DMS53 (cell line): ENCODE results near the gene RFX5.

Experiments used
- DNase-seq: peaks from one replicate; lab custom pipeline; 2025; lab: John Stamatoyannopoulos, UW

RFX5 gene

DNA sequence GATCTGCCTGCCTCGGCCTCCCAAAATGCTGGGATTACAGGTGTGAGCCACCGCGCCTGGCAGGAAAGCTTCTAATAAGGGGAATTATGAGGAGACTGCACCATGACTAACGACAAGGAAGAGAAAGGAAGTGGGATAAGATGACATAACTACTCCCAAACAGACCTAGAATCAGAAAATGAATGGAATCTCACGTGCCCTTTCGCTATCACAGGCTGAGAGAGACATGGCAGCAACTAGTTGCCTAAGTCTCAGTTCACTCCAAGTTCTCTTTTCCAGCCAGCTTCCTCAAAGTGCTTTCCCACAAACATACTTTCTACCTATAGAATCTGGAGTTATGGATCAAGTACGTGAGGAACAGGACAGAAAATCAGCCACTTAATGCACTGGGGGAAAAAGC lies 21.8 kb downstream of the RFX5 start:
- no peak for DNase-seq

DNA sequence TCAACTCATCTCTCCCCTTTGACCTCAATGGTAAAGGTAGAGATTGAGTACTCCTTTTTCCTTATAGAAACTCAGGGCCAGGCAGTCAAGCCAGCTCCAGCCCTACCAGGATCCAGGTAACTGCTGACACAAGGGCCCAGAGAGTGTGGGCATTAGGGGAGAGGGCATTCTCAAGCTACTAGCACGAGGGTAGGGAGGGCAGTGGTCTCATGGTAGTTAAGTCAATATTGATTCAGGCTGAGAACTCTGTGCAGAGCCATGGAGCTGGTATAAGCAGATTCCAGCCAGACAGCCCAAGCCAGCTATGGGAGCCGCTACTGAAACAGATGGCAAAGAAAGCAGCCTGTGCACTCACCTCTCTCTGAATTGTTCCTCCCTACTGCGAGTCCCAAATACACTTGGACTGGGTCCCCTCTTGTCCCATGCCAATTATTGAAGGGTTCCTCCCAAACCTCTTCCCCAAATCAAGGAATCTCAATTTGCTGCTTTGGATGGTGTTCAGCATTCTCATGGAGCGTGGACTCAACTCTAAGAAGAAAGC lies 22.6 kb downstream of the RFX5 start:
- no peak for DNase-seq

DNA sequence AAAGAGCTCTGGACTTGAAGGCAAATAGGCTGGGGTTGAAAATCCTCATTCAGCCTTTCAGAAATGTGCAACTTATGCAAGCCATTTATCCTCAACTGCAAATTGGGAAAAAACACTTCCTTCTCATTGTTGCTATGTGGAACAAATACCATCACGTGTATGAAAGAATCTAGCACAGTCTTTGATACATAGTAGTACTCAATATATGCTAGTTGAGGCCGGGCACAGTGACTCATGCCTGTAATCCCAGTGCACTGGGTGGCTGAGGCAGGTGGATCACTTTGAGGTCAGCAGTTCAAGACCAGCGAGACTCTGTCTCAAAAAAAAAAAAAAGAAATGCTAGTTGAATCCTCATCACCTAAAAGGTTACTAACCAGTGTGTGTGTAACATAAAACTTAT lies 28.1 kb downstream of the RFX5 start:
- DNase-seq = no peak

DNA sequence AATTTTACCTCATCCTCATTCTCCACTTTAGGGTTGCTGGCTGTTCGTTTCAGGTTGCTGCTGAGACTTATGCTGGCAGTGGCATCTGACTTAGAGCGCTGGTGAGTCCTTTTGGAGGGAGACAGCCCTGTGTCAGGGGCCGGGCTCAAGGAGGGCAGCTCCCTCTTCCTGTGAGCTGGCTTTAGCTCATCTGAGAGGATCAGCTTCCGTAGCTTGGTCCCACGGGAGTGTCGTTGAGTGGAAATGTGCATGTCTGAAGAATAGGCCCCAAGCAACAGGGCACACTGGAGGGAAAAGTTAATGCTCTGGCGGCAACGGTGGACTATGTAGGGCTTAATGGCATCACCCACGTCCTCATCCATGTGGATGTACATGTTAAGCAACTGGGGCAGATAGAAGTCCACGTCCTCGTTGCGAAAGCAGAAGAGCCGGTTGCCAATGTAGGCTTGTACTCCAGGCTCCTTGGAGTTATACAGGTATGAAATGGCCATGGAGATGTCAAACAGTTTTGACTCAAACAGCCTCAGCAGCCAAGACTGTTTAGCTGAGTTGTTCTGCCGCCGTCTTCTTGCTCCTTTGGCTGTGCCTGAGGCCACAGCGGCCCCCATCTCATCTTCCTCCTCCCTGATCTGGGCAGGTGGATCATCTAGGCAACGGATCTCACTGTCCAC lies 31.4 kb downstream of the RFX5 start:
- DNase-seq = no peak

DNA sequence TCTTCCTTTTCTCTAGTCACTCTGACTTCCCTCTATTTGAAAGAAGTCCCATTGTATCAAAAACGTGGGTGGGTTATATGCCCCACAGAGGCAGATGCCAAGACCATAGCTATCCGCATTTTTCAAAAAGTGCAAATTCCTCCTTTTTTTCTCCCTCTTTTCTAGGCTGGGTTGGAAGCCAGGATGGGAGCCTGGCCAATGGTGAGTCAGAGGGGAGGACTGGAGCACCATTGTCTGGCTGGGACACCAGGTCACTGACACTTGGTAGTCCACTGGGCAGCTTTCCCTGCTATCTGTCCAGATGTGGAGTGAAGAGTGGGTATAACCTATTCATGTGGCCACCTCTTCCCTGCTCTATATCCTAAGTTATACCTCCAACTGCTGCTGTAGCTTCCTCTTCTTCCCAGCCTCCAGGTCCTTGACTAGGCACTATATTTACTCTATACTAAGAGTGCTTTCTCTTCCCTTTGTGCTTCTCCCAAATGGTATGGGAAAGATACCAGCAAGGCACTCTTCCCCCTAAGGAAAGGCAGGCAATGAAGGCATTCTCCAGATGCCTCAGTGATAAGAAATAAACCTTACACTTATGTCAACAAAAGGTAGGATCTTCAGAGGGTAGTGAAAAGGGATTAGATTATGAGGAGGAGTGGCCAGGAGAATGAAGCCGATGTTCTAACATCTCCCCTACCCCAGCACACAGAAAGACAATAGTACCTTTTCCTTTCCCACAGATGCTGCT lies 32.7 kb downstream of the RFX5 start:
- no peak for DNase-seq

DNA sequence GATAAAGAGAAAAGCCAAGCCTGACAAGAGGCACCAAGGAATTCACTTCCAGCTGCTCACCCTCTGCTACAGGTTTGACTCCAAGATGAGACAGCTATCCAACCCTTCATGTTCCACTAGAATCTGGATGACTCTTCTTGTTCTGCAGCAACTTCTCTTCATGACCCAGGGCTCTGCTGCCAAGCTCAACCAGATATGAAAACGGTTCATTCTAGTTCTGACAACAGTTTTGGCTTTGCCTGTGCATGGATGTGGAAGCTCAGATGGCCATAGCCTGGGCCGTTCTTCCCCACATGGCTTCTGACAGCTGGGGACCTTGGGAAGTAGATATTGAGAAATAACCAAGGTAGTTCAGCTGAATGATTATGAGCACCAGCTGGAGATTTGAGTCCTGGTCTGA lies 33.6 kb downstream of the RFX5 start:
- no peak for DNase-seq

DNA sequence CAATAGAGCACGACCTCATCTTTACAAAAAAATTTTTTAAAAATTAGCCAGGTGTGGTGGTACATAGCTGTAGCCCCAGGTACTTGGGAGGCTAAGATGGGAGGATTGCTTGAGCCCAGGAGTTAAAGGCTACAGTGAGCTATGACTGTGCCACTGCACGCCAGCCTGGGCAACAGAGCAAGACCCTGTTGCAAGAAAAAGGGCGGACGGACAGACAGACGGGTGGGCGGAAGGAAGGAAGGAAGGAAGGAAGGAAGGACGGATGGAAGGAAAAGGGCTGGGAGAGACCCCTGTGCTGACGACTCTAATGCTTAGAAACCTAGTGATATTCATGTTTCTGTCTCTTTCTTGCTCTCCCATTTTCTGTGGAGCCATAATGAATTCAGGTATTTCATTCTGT lies 34.2 kb downstream of the RFX5 start:
- no peak for DNase-seq

DNA sequence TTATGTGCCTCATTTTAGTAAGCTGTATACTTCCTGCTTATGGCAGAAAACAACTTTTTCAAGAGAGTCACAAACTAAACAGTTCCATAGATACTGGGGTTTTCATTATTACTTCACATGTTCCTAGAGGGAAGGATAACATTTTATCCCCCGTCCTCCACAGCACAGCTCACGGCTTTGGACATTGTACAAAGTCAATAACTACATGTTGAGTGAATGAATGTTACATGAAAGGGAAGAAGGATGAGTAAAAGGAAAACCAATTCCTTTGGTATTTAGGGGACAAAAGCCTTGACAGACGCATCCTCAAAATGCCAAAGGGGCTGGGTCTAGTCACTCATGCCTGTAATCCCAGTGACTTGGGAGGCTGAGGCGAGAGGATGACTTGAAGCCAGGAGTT lies 34.6 kb downstream of the RFX5 start:
- no peak for DNase-seq

DNA sequence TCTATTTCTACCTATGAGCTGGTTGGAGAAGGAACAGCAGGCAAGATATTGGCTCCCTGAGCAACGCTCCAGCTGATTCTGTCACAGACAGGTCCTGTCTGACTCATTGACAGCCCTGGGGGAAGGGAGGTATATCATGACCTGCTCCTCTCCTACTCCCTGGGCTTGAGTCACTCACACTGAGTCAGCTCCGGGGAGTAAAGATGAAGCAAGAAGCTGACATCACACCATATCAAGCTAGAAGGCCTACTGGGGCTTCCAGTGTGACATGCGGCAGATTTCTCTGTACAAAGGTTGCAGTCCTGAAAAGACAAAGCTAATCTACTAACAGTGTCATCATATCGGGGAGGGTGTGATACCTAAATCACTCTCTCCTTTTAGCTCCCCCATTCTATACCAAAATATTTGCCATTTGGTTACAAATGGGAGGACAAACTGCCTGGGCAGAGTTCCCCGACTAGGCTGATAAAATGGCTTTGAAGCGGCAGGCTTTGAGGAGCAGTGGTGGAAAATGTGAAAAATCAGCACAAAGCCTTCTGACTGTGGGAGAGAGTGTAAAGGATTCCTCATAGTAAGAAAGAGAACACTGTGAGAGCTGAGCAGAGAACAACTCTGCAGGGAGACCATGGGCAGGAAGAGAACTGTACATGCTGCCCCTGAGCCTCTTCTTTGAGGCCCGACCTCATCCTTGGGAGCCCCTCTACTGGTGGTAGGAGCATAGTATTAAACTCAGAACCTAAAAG lies 35.3 kb downstream of the RFX5 start:
- DNase-seq = peak; percentile 85

DNA sequence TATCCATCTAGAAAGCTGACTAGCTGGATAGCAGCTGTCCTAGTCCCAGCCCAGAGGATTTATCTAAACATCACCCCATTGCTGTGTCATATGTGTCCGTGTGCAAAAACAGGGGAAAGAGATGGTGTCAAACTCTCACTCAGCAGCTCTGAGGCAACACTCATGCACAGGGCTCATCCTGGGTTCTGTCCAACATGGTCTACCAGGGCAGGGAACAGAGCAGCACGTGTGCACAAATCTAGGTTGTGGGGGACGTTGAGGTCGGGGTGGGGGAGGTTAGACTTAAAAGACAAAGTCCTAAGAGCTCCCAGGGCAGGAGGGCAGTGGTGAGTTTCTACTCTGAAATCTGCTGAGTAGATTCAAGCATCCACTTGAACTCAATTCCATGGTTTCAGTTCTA lies 36.0 kb downstream of the RFX5 start:
- DNase-seq = no peak

DNA sequence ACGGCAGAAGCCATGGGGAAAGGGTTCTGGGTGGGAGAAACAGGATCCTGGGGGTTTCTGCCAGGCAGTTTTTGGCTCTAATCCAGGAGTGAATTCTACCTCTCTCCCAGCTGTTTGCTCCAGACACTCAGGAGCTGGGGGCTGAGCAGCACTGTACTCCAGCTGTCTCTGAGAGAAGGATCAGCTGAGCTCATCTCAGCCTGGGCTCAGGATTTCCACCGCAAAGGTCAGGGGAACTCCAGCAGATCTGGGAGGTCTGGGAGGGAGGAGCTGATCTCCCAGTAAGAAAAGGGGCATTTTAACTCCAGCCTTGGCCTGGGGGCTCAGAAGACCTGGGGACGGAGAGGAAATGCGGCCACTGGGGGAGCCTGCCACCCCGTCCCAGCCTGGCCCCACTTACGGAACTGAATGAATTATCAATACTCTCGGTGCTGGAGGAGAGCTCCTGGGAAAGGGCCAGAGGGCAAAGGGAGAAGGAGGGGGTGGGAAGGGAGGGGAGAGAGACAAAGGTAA lies 37.2 kb downstream of the RFX5 start:
- no peak for DNase-seq

DNA sequence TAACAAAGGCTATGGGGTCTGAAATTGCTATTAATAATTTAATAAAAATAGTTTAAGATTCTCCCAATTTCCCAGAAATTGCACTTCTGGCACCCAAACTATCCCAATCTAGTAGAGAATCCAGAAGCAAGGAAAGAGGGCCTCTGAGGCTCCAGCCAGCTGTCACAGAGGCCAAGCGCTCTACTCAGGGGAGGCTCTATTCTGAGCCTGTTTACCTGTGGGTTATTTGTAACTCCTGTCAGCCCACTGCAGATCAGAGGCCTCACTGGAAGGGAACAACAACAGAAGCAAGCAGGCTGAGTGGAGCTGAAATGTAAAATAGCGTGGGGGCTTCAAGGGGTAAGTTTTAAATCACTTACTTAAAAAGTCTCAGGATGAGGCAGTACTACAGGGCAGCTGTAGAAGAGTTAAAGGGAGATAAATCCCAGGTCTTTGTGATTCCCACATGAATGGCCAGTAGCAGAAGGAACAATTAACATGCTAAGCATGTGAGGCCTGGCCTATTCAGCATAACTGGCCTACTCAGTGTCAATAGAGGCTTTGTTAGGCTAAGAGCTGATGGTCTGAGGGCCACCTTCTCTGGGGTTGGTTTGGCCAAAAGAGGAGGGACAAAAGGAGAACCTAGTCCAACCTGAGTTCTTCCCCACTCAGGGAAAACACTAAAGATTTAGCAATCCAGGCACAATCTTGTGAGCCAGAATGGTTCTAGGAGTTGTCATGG lies 52.1 kb downstream of the RFX5 start:
- DNase-seq = no peak

DNA sequence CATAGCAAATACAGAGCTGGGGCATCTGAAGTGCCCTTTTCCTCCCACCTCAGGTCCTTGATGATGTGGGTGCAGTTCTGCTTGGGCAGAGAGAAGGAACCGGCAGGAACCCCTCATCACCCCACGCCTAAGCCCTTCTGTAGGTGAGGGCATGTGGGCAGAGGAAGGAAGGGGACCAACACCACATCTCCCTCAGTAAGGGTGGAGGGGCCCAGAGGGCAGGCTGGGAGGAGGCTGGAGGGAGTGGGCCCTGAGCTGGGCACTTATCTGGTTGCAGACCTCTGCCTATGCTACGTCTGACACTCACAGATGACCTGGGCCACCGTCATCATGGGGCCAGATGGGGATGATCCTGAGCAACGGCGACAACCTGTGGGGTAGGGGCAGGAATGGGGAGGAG lies 54.0 kb downstream of the RFX5 start:
- no peak for DNase-seq

DNA sequence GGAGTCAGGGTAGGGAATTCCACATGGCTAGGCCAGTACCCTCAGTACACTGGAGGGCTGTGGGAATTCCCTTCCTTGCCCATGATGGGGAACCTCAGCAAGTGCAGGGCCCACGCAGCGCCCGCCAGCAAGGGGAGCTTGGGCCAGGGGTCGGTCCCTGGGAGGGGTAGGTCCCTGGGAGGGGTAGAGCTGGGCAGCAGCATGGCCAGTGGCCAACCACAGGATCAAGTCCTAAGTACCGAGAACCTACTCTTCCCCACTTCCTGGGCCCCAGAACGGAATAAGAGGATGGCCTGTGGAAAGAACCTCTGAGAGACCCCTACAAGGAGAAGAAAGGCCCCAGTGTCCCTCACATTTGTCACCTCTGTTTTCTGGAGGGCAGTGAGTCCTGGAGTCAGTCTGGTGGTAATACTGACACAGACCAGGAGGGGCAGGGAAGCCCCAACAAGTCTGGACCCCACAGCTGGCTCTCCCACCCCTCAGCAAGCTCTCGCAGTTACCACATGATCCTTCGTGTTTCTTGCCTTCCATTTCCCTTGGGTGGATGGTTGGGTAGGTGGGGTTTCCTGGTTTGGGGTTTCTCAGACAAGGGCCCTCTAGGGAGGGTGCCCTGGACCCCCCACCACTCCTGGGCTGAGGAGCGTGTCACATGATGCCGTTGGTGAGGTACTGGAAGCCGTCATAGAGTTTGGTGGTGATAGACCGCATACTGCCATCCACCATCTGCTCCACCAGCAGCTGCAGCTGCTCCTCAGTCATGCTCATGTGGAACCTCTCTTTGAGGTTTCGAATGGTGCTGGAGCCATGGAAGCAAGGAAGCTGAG lies 54.6 kb downstream of the RFX5 start:
- DNase-seq = no peak

DNA sequence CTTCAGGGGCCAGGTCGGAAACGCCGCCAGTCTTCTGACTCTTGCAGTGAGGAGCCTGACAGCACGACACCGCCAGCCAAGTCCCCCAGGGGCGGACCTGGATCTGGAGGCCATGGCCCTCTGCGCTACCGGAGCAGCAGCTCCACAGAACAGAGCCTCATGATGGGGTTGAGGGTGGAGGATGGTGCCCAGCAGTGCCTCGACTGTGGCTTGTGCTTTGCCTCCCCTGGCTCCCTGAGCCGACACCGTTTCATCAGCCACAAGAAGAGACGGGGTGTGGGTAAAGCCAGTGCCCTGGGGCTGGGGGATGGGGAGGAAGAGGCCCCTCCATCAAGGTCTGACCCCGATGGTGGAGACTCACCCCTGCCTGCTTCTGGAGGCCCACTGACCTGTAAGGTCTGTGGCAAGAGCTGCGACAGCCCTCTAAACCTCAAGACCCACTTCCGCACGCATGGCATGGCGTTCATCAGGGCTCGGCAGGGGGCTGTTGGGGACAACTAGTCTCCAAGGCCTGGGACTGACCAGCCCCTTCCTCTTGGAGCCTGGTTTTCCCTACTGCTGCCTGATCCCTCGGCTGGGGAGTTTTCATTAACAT lies 56.2 kb downstream of the RFX5 start:
- no peak for DNase-seq
